RWPE2 (cell line): ENCODE results near the gene IRX4.

Experiments used
- ATAC-seq: fragments of 200-7000 bp; cut with Tn5 transposase; 3 replicates; pipeline ENCODE4 v1.9.1; 2021; ENCODE audit warnings: low read depth
- DNase-seq: peaks from one replicate; pipeline ENCODE4 v3.0.0-alpha.2; 2020; ENCODE audit warnings: low spot score
- H3K27ac ChIP-seq: fragments of 450-650 bp; 2 replicates; pipeline ENCODE4 v1.5.1; 2017; ENCODE audit warnings: mild to moderate bottlenecking; ENCODE audit not compliant: poor library complexity, severe bottlenecking
- H3K27me3 ChIP-seq: fragments of 250-450 bp; sonication (Bioruptor Pico); 2 replicates; pipeline ENCODE4 v1.5.1; 2021; ENCODE audit warnings: mild to moderate bottlenecking, moderate library complexity; ENCODE audit not compliant: insufficient read depth, poor library complexity, severe bottlenecking
- H3K36me3 ChIP-seq: fragments of 250-450 bp; sonication (Bioruptor Pico); 2 replicates; pipeline ENCODE4 v1.5.1; 2020; ENCODE audit warnings: low read depth, mild to moderate bottlenecking, moderate library complexity
- H3K4me1 ChIP-seq: fragments of 250-450 bp; sonication (Bioruptor Pico); 2 replicates; pipeline ENCODE4 v1.5.1; 2021; ENCODE audit warnings: mild to moderate bottlenecking, moderate library complexity; ENCODE audit not compliant: insufficient read depth, poor library complexity, severe bottlenecking
- H3K4me3 ChIP-seq: fragments of 250-450 bp; sonication (Bioruptor Pico); 2 replicates; pipeline ENCODE4 v1.5.1; 2021; ENCODE audit warnings: mild to moderate bottlenecking, moderate library complexity; ENCODE audit not compliant: severe bottlenecking
- H3K9me3 ChIP-seq: fragments of 250-450 bp; sonication (Bioruptor Pico); 2 replicates; pipeline ENCODE4 v1.5.1; 2021; ENCODE audit warnings: mild to moderate bottlenecking, moderate library complexity; ENCODE audit not compliant: severe bottlenecking
- CTCF ChIP-seq: fragments of 450-650 bp; IDR thresholded peaks from one replicate; pipeline ENCODE4 v1.5.1; 2017; ENCODE audit warnings: mild to moderate bottlenecking, moderate library complexity; ENCODE audit not compliant: poor library complexity, severe bottlenecking

Gene IRX4

GRCh38 chr5:1835431-1835830 lies 47.3 kb downstream of the IRX4 start:
- TF ChIP-seq CTCF, result no peak
- no peak for ATAC-seq
- Histone ChIP-seq H3K4me1 (no peaks in the 10 kb centered on the region), H3K27ac (no peak overlapping the region), H3K27me3 (no peaks in the 10 kb centered on the region), H3K36me3 (no peaks in the 10 kb centered on the region), H3K4me3 (no peak overlapping the region), H3K9me3 (no peaks in the 10 kb centered on the region)
- peak; percentile 42 for DNase-seq

GRCh38 chr5:1834721-1835429 lies 47.9 kb downstream of the IRX4 start:
- Histone ChIP-seq H3K27me3 (no peaks in the 10 kb centered on the region), H3K36me3 (no peaks in the 10 kb centered on the region), H3K4me1 (no peaks in the 10 kb centered on the region), H3K27ac (no peak overlapping the region), H3K4me3 (no peak overlapping the region), H3K9me3 (no peaks in the 10 kb centered on the region)
- DNase-seq, result peak; percentile 55
- ATAC-seq, result no peak
- TF ChIP-seq CTCF, result no peak

- Histone ChIP-seq H3K27ac (no peak overlapping the region), H3K36me3 (no peaks in the 10 kb centered on the region), H3K4me1 (no peaks in the 10 kb centered on the region), H3K9me3 (no peaks in the 10 kb centered on the region), H3K4me3 (no peak overlapping the region), H3K27me3 (no peaks in the 10 kb centered on the region)
- no peak for TF ChIP-seq CTCF
- DNase-seq (peak; percentile 62), ATAC-seq (no peak)
Measured at GRCh38 chr5:1834022-1834551, 48.6 kb downstream of the IRX4 start.

- no peaks in the 10 kb centered on the region for H3K9me3 ChIP-seq
- no peaks in the 10 kb centered on the region for H3K4me1 ChIP-seq
- H3K4me3 ChIP-seq, result no peak overlapping the region
- H3K27me3 ChIP-seq, result no peaks in the 10 kb centered on the region
- no peak for ATAC-seq
- DNase-seq, result peak; percentile 59
- TF ChIP-seq CTCF, result no peak
- no peak overlapping the region for H3K27ac ChIP-seq
- H3K36me3 ChIP-seq, result no peaks in the 10 kb centered on the region
Measured at GRCh38 chr5:1833264-1834021, 49.3 kb downstream of the IRX4 start.
